PC-3 (cell line): ENCODE data around the gene ABCA5. TPM values are rescaled to one million over a fixed set of nuclear protein-coding genes. Genes with fewer than 3 reads are reported as not detected.

Experiments used
- ATAC-seq: fragments of 200-7000 bp; cut with Tn5 transposase; 2 replicates; pipeline ENCODE4 v1.9.1; 2020; ENCODE audit warnings: mild to moderate bottlenecking, moderate library complexity
- BruUV-seq: library from RNA; stranded (reverse); fragments of 400-500 nt; replicated peaks from 2 replicates; lab custom pipeline; 2021; lab: Mats Ljungman, UMichigan
- CTCF ChIA-PET: fragments of 300-600 bp; sonication (Branson Sonifier 250); formaldehyde crosslinking; loops from one replicate; lab custom pipeline; 2022; ENCODE audit warnings: antibody characterized with exemption; lab: Charles Lee
- POLR2A ChIA-PET: fragments of 300-600 bp; sonication (Branson Sonifier 250); formaldehyde crosslinking; loops from one replicate; lab custom pipeline; 2022; ENCODE audit warnings: antibody characterized with exemption; ENCODE audit not compliant: unreplicated experiment; lab: Charles Lee
- DNase-seq: peaks from one replicate; pipeline ENCODE4 v3.0.0-alpha.2; 2015
- H2AFZ ChIP-seq: fragments of 300-600 bp; sonication (generic); 2 replicates; pipeline ENCODE4 v1.6.0; 2016; ENCODE audit warnings: antibody characterized with exemption, low read length
- H3F3A ChIP-seq: fragments of 300-600 bp; sonication (generic); one replicate; pipeline ENCODE4 v1.6.0; 2017; ENCODE audit warnings: antibody characterized with exemption, low read length, control low read depth, mild to moderate bottlenecking; ENCODE audit not compliant: unreplicated experiment
- H3K27ac ChIP-seq: fragments of 300-600 bp; sonication (generic); 2 replicates; pipeline ENCODE4 v1.5.1; 2016; ENCODE audit warnings: mild to moderate bottlenecking, low read length
- H3K27me3 ChIP-seq: fragments of 300-600 bp; sonication (generic); 2 replicates; pipeline ENCODE4 v1.6.1; 2016; ENCODE audit warnings: low read length, mixed read lengths
- H3K36me3 ChIP-seq: fragments of 300-600 bp; sonication (generic); 2 replicates; pipeline ENCODE4 v1.6.1; 2016; ENCODE audit warnings: low read depth, mixed run types, low read length, mixed read lengths
- H3K4me1 ChIP-seq: fragments of 300-600 bp; sonication (generic); 2 replicates; pipeline ENCODE4 v1.5.1; 2016; ENCODE audit warnings: low read length; ENCODE audit not compliant: insufficient read depth
- H3K4me2 ChIP-seq: fragments of 300-600 bp; sonication (generic); 2 replicates; pipeline ENCODE4 v1.6.0; 2016; ENCODE audit warnings: low read length
- H3K4me3 ChIP-seq: fragments of 300-600 bp; sonication (generic); 2 replicates; pipeline ENCODE4 v1.5.1; 2016; ENCODE audit warnings: mild to moderate bottlenecking, low read length, mixed read lengths
- H3K79me2 ChIP-seq: fragments of 300-600 bp; sonication (generic); 2 replicates; pipeline ENCODE4 v1.6.1; 2017; ENCODE audit warnings: low read length, mixed read lengths
- H3K9ac ChIP-seq: fragments of 300-600 bp; sonication (generic); 2 replicates; pipeline ENCODE4 v1.6.0; 2016; ENCODE audit warnings: mild to moderate bottlenecking, low read length
- H3K9me2 ChIP-seq: fragments of 300-600 bp; sonication (generic); replicated peaks from 2 replicates; pipeline ENCODE4 v1.6.1; 2016; ENCODE audit warnings: mixed run types, low read length, mixed read lengths
- H3K9me3 ChIP-seq: fragments of 300-600 bp; sonication (generic); 2 replicates; pipeline ENCODE4 v1.6.1; 2016; ENCODE audit warnings: low read length, mixed read lengths
- H4K20me1 ChIP-seq: fragments of 300-600 bp; sonication (generic); 2 replicates; pipeline ENCODE4 v1.6.1; 2016; ENCODE audit warnings: low read length, mixed read lengths
- CTCF ChIP-seq: fragments of 300-600 bp; sonication (generic); conservative IDR thresholded peaks from 2 replicates; pipeline ENCODE4 v1.5.1; 2017; ENCODE audit warnings: antibody characterized with exemption, low read depth, mild to moderate bottlenecking, low read length
- EZH2 ChIP-seq: fragments of 300-600 bp; sonication (generic); IDR thresholded peaks from one replicate; pipeline ENCODE4 v1.6.1; 2017; ENCODE audit warnings: antibody characterized with exemption, mild to moderate bottlenecking, low read length; ENCODE audit not compliant: unreplicated experiment
- EZH2phosphoT487 ChIP-seq: fragments of 300-600 bp; sonication (generic); IDR thresholded peaks from 2 replicates; pipeline ENCODE4 v1.6.1; 2018; ENCODE audit warnings: mild to moderate bottlenecking, antibody characterized with exemption, low read length, borderline replicate concordance
- intact Hi-C: fragments of 100-400 bp; cut with micrococcal nuclease; formaldehyde crosslinking; loops from 2 replicates; pipeline ENCODE4 v1.9.0; 2023
- total RNA-seq: library from RNA; depleted of rRNA; stranded (reverse); fragments of >200 nt; gene quantifications from 2 replicates; pipeline ENCODE4 v1.2.3, GENCODE V29; 2014

The ABCA5 gene
- total RNA-seq, 1 experiment from 2014 or later, result 7.0 TPM

- Histone ChIP-seq H3K4me1 (peaks cover 8% of the 10 kb centered on the region), H2AFZ (no peak overlapping the region), H3K9ac (no peak overlapping the region), H3K36me3 (no peaks in the 10 kb centered on the region), H3K27me3 (no peaks in the 10 kb centered on the region), H3K27ac (no peak overlapping the region), H3K9me2 (no peaks in the 10 kb centered on the region), H3K4me3 (no peak overlapping the region), H4K20me1 (no peaks in the 10 kb centered on the region), H3K4me2 (no peak overlapping the region), H3F3A (no peaks in the 10 kb centered on the region), H3K9me3 (no peaks in the 10 kb centered on the region), H3K79me2 (no peaks in the 10 kb centered on the region)
- intact Hi-C loops, result no loop called here
- BruUV-seq, result no TSS peak
- ChIA-PET POLR2A (no interaction called here), CTCF (no interaction called here)
- ATAC-seq (no peak), DNase-seq (no peak)
- TF ChIP-seq EZH2phosphoT487 (no peak), EZH2 (no peak), CTCF (no peak)
Measured at GRCh38 chr17:69331756-69332155, 4.8 kb upstream of the ABCA5 start.

DNA sequence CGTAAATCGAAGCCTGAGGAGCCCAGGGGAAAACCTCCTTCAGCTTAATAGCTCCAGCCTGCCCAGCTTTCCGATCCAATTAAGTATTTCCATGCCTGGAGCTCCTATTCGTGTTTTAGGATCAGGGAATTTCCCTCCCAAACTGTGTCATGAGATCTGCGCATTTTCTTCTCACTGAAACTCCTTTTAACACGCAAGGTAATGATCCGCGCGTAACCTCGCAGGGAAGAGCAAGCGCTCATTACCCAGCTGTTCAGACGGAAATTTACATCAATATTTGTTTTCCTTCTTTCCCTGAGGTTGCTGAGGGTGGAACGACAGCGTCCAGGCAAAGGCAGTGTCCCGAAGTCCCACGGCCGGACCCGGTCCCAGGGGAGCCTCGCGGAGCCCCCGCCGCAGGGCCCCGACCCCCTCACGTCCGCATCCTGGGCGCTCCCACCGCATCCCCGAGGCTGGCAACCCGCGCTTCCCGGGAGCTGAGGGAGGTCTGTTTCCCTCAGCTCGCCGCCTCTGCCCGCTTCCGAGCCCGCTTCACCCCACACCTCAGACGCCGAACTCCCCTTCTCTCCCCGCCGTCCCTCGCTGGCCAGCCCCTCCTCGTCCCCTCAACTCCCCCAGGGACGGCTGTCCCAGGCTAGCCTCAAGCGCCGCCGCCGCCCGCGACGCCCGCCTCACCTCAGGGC is 415 bp downstream of the ABCA5 start:
- no peaks in the 10 kb centered on the region for H3K9me3 ChIP-seq
- H3K27me3 ChIP-seq, result no peaks in the 10 kb centered on the region
- peak overlapping the region; percentile 87 for H3K4me2 ChIP-seq
- intact Hi-C loops, result loop anchor here (1.0 to 10.0 kb wide), 4 partner anchors 39 to 1332 kb away; partner anchors contain the start of genes C17orf58 and KCNJ2
- no peaks in the 10 kb centered on the region for H3F3A ChIP-seq
- no peaks in the 10 kb centered on the region for H3K9me2 ChIP-seq
- no peak overlapping the region; the same call in 1 of the 2 replicates for H3K27ac ChIP-seq
- DNase-seq (peak; percentile 39), ATAC-seq (peak; percentile 23)
- H3K9ac ChIP-seq, result peak overlapping the region; percentile 71
- no peaks in the 10 kb centered on the region for H4K20me1 ChIP-seq
- CTCF ChIA-PET, result interaction anchor here (0.5 to 1.8 kb wide), 5 partner anchors 9 to 532 kb away, joined by 3 to 15 read pairs (median 3); no protein-coding TSS in a partner anchor
- H3K4me1 ChIP-seq, result peaks cover 18% of the 10 kb centered on the region
- no peak for TF ChIP-seq EZH2phosphoT487
- TF ChIP-seq CTCF, result no peak
- TF ChIP-seq EZH2, result no peak
- no peaks in the 10 kb centered on the region for H3K36me3 ChIP-seq
- peaks cover 12% of the 10 kb centered on the region for H3K79me2 ChIP-seq
- POLR2A ChIA-PET, result interaction anchor here (0.6 to 1.1 kb wide), 8 partner anchors 40 to 1333 kb away, joined by 3 to 5 read pairs (median 3); partner anchors contain the start of gene MAP2K6
- no TSS peak for BruUV-seq
- H2AFZ ChIP-seq, result peak overlapping the region; percentile 79
- peak overlapping the region; percentile 74 for H3K4me3 ChIP-seq
